SK-N-SH (cell line): ENCODE data around the gene SEMA6C.

Experiments used
- CHD2 ChIP-seq: fragments of 150-350 bp; IDR thresholded peaks from 2 replicates; pipeline ENCODE4 v1.6.1; 2018; ENCODE audit warnings: low read length; ENCODE audit not compliant: partially characterized antibody
- CTCF ChIP-seq: fragments of 200-600 bp; sonication (generic); IDR thresholded peaks from 2 replicates; pipeline ENCODE4 v1.6.1; 2017; ENCODE audit warnings: antibody characterized with exemption, mild to moderate bottlenecking, moderate library complexity
- EP300 ChIP-seq, 2 experiments: IDR thresholded peaks; 2 replicates each; pipeline versions ENCODE4 v1.4.0 to v1.6.1; 2012; ENCODE audit warnings: borderline replicate concordance in 1 of 2, low read depth in 1 of 2, low read length in 1 of 2
- FOXJ3 ChIP-seq: sonication (generic); formaldehyde crosslinking; IDR thresholded peaks from 2 replicates; pipeline ENCODE4 v1.5.1; 2020; ENCODE audit warnings: mild to moderate bottlenecking, missing genetic modification reagents
- IRF3 ChIP-seq: fragments of 150-350 bp; IDR thresholded peaks from 2 replicates; pipeline ENCODE4 v1.6.1; 2016; ENCODE audit warnings: mild to moderate bottlenecking, low read depth, low read length
- JUND ChIP-seq: IDR thresholded peaks from 2 replicates; pipeline ENCODE4 v1.4.0; 2012
- MAX ChIP-seq: IDR thresholded peaks from 2 replicates; pipeline ENCODE4 v1.4.0; 2012; ENCODE audit warnings: low read depth
- NRF1 ChIP-seq: IDR thresholded peaks from 2 replicates; pipeline ENCODE4 v1.6.1; 2012; ENCODE audit warnings: low read depth, mild to moderate bottlenecking, low read length
- POLR2AphosphoS5 ChIP-seq: IDR thresholded peaks from 2 replicates; pipeline ENCODE4 v1.6.1; 2012; ENCODE audit warnings: low read depth, low read length
- REST ChIP-seq: IDR thresholded peaks from 2 replicates; pipeline ENCODE4 v1.6.1; 2012; ENCODE audit warnings: mild to moderate bottlenecking, low read depth, low read length, moderate library complexity
- SIN3A ChIP-seq: IDR thresholded peaks from 2 replicates; pipeline ENCODE4 v1.6.1; 2012; ENCODE audit warnings: low read depth, mild to moderate bottlenecking, low read length, moderate library complexity, borderline replicate concordance
- USF1 ChIP-seq: IDR thresholded peaks from 2 replicates; pipeline ENCODE4 v1.4.0; 2012; ENCODE audit warnings: low read depth, borderline replicate concordance
- USF2 ChIP-seq: fragments of 150-350 bp; IDR thresholded peaks from 2 replicates; pipeline ENCODE4 v1.6.1; 2017; ENCODE audit warnings: antibody characterized with exemption, low read length, low read depth, borderline replicate concordance
- ZBTB33 ChIP-seq: IDR thresholded peaks from 2 replicates; pipeline ENCODE4 v1.4.0; 2012; ENCODE audit warnings: low read depth, borderline replicate concordance

- TF ChIP-seq CTCF (no peak), IRF3 (no peak), USF1 (no peak), POLR2AphosphoS5 (no peak), REST (no peak), EP300 (IDR thresholded peaks at IDR 0.05; ENCODE audit: borderline replicate concordance in 1 of 2, low read depth in 1 of 2, low read length in 1 of 2) (no peak), SIN3A (no peak), ZBTB33 (no peak), JUND (no peak), FOXJ3 (CRISPR knock-in tag) (no peak), USF2 (no peak), MAX (no peak), CHD2 (no peak), NRF1 (no peak)
Observed at GRCh38 chr1:151134991-151135390, 11.4 kb downstream of the SEMA6C start.
